Measurements from ENCODE around the gene STPG3. TPM values are rescaled to one million over a fixed set of nuclear protein-coding genes. Genes with fewer than 3 reads are reported as not detected.

The STPG3 gene
- total and polyA plus RNA-seq, 2 of the 13 experiments (the other 11 are each of a cell fraction or from before 2014, with no cell fraction given) = not detected

- TF ChIP-seq HOXA5 (CRISPR knock-in tag; IDR thresholded peaks at IDR 0.05) = no peak
- TF ChIP-seq CCAR2 (optimal IDR thresholded peaks at IDR 0.05; ENCODE audit: low read depth, low read length) = no peak
- no peak for TF ChIP-seq MAFF (IDR thresholded peaks at IDR 0.05; ENCODE audit: low read depth, low read length)
- no peak for TF ChIP-seq GMEB2 (CRISPR knock-in tag; IDR thresholded peaks at IDR 0.05; ENCODE audit: low read depth)
- TF ChIP-seq, protein P1, sequence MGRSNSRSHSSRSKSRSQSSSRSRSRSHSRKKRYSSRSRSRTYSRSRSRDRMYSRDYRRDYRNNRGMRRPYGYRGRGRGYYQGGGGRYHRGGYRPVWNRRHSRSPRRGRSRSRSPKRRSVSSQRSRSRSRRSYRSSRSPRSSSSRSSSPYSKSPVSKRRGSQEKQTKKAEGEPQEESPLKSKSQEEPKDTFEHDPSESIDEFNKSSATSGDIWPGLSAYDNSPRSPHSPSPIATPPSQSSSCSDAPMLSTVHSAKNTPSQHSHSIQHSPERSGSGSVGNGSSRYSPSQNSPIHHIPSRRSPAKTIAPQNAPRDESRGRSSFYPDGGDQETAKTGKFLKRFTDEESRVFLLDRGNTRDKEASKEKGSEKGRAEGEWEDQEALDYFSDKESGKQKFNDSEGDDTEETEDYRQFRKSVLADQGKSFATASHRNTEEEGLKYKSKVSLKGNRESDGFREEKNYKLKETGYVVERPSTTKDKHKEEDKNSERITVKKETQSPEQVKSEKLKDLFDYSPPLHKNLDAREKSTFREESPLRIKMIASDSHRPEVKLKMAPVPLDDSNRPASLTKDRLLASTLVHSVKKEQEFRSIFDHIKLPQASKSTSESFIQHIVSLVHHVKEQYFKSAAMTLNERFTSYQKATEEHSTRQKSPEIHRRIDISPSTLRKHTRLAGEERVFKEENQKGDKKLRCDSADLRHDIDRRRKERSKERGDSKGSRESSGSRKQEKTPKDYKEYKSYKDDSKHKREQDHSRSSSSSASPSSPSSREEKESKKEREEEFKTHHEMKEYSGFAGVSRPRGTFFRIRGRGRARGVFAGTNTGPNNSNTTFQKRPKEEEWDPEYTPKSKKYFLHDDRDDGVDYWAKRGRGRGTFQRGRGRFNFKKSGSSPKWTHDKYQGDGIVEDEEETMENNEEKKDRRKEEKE (IDR thresholded peaks at IDR 0.05) = no peak
- TF ChIP-seq PAWR (CRISPR knock-in tag; IDR thresholded peaks at IDR 0.05; ENCODE audit: borderline replicate concordance) = no peak
- TF ChIP-seq, protein P2, sequence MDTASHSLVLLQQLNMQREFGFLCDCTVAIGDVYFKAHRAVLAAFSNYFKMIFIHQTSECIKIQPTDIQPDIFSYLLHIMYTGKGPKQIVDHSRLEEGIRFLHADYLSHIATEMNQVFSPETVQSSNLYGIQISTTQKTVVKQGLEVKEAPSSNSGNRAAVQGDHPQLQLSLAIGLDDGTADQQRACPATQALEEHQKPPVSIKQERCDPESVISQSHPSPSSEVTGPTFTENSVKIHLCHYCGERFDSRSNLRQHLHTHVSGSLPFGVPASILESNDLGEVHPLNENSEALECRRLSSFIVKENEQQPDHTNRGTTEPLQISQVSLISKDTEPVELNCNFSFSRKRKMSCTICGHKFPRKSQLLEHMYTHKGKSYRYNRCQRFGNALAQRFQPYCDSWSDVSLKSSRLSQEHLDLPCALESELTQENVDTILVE (CRISPR knock-in tag; IDR thresholded peaks at IDR 0.05) = peak; percentile 67; the same call in 1 of the 2 replicates
- no peak for TF ChIP-seq PLRG1 (conservative IDR thresholded peaks at IDR 0.05)
- no peak for TF ChIP-seq ZNF790 (CRISPR knock-in tag; IDR thresholded peaks at IDR 0.05; ENCODE audit: borderline replicate concordance)
- TF ChIP-seq, protein P3, sequence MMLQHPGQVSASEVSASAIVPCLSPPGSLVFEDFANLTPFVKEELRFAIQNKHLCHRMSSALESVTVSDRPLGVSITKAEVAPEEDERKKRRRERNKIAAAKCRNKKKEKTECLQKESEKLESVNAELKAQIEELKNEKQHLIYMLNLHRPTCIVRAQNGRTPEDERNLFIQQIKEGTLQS (CRISPR knock-in tag; IDR thresholded peaks at IDR 0.05) = no peak
- no peak for TF ChIP-seq GABPA (IDR thresholded peaks at IDR 0.05; ENCODE audit: low read depth, low read length)
- TF ChIP-seq GABPA (CRISPR knock-in tag; IDR thresholded peaks at IDR 0.05; ENCODE audit: low read depth) = no peak
- TF ChIP-seq ZNF839 (CRISPR knock-in tag; IDR thresholded peaks at IDR 0.05; ENCODE audit: borderline replicate concordance) = no peak
- TF ChIP-seq TOPORS (CRISPR knock-in tag; IDR thresholded peaks at IDR 0.05) = no peak
- TF ChIP-seq, protein P4, sequence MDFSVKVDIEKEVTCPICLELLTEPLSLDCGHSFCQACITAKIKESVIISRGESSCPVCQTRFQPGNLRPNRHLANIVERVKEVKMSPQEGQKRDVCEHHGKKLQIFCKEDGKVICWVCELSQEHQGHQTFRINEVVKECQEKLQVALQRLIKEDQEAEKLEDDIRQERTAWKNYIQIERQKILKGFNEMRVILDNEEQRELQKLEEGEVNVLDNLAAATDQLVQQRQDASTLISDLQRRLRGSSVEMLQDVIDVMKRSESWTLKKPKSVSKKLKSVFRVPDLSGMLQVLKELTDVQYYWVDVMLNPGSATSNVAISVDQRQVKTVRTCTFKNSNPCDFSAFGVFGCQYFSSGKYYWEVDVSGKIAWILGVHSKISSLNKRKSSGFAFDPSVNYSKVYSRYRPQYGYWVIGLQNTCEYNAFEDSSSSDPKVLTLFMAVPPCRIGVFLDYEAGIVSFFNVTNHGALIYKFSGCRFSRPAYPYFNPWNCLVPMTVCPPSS (IDR thresholded peaks at IDR 0.05) = no peak
- TF ChIP-seq SMAD3 (CRISPR knock-in tag; IDR thresholded peaks at IDR 0.05) = no peak
- TF ChIP-seq TARDBP (CRISPR knock-in tag; IDR thresholded peaks at IDR 0.05) = no peak
Measured at GRCh38 chr9:137221506-137222111, 29.5 kb upstream of the STPG3 start (continued).

Data from HepG2 (cell line).